BLaER1 treated with 17β-estradiol and CSF1 and Interleukin-3, amounts not matched to agents 10 nM and 100 nM (cell line): ENCODE results near the gene ANKIB1.

ENCODE experiments used
- H3K27ac ChIP-seq, 11 experiments: shearing (Covaris generic); formaldehyde crosslinking; 2 replicates each; pipeline ENCODE4 v1.8.1; 2022
- H3K27me3 ChIP-seq, 11 experiments: shearing (Covaris generic); formaldehyde crosslinking; 2 replicates each; pipeline ENCODE4 v1.8.1; 2022
- H3K36me3 ChIP-seq, 11 experiments: shearing (Covaris generic); formaldehyde crosslinking; 2 replicates each; pipeline ENCODE4 v1.8.1; 2022
- H3K4me1 ChIP-seq, 10 experiments: shearing (Covaris generic); formaldehyde crosslinking; 2 replicates each; pipeline ENCODE4 v1.8.1; 2022
- H3K4me2 ChIP-seq, 11 experiments: shearing (Covaris generic); formaldehyde crosslinking; 2 replicates each; pipeline ENCODE4 v1.8.1; 2022
- H3K4me3 ChIP-seq, 10 experiments: shearing (Covaris generic); formaldehyde crosslinking; 2 replicates each; pipeline ENCODE4 v1.8.1; 2022
- H3K9ac ChIP-seq, 11 experiments: shearing (Covaris generic); formaldehyde crosslinking; 2 replicates each; pipeline ENCODE4 v1.8.1; 2022
- H3K9me3 ChIP-seq, 11 experiments: shearing (Covaris generic); formaldehyde crosslinking; replicated peaks in 1 of 11; 2 replicates each; pipeline ENCODE4 v1.8.1; 2022
- H4K20me1 ChIP-seq, 11 experiments: shearing (Covaris generic); formaldehyde crosslinking; 2 replicates each; pipeline ENCODE4 v1.8.1; 2022
- Cebpa-rat ChIP-seq, 11 experiments: shearing (Covaris generic); IDR thresholded peaks; 2 replicates each; pipeline ENCODE4 v1.8.1; 2022

Gene ANKIB1

GRCh38 chr7:92281031-92281430 lies 35.3 kb downstream of the ANKIB1 start:
- Histone ChIP-seq H3K9me3 (peaks cover 12 to 27% (median 20%) of the 10 kb centered on the region in 11 experiments), H3K36me3 (peaks cover 10 to 46% (median 19%) of the 10 kb centered on the region in 11 experiments; a peak in 20 of 22 replicates), H4K20me1 (peaks cover 0 to 66% (median 14%) of the 10 kb centered on the region in 11 experiments; a peak in 8 of 22 replicates), H3K27me3 (no peaks in the 10 kb centered on the region), H3K27ac (no peak overlapping the region), H3K4me2 (no peak overlapping the region), H3K4me3 (no peak overlapping the region), H3K4me1 (peaks cover 0 to 4% (median 0%) of the 10 kb centered on the region in 10 experiments; a peak in 1 of 20 replicates), H3K9ac (no peak overlapping the region)
- TF ChIP-seq Cebpa-rat (IDR thresholded peaks at IDR 0.05) = no peak

DNA sequence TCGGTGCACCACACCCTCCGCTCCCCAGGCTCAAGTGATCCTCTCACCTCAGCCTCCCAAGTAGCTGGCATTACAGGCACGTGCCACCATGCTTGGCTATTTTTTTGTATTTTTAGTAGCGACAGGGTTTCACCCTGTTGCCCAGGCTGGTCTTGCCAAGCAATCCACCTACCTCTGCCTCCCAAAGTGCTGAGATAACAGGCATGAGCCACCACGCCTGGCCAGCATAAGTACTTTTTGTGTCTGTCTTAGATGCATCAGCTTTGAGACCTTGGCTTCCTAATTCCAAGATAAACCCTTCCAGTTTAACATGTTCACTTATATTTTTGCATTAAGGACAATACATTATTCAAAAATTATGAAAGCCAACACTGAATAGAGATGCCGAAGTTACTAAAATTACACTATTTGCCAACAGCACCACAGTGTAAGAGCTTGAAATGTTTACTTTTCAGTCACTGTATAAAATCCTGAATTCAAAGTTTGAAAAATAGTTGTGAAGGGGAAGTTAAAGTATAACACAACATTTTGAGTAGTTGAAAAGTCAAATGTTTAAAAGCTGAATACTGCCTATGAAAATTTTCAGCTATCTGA lies 36.5 kb downstream of the ANKIB1 start:
- Histone ChIP-seq H3K9me3 (peaks cover 14 to 29% (median 24%) of the 10 kb centered on the region in 11 experiments), H3K4me2 (no peak overlapping the region), H3K36me3 (peaks cover 12 to 40% (median 18%) of the 10 kb centered on the region in 11 experiments; a peak in 20 of 22 replicates), H3K4me1 (no peaks in the 10 kb centered on the region), H3K4me3 (no peak overlapping the region), H3K27ac (no peak overlapping the region), H3K9ac (no peak overlapping the region), H4K20me1 (peaks cover 0 to 58% (median 14%) of the 10 kb centered on the region in 11 experiments; a peak in 7 of 22 replicates), H3K27me3 (no peaks in the 10 kb centered on the region)
- TF ChIP-seq Cebpa-rat (IDR thresholded peaks at IDR 0.05) = no peak

GRCh38 chr7:92282930-92283329 lies 37.2 kb downstream of the ANKIB1 start:
- Histone ChIP-seq H3K27me3 (no peaks in the 10 kb centered on the region), H3K4me3 (no peak overlapping the region), H4K20me1 (peaks cover 0 to 52% (median 11%) of the 10 kb centered on the region in 11 experiments; a peak in 7 of 22 replicates), H3K9ac (no peak overlapping the region), H3K4me1 (no peaks in the 10 kb centered on the region), H3K4me2 (no peak overlapping the region), H3K36me3 (peaks cover 12 to 40% (median 18%) of the 10 kb centered on the region in 11 experiments; a peak in 20 of 22 replicates), H3K9me3 (peaks cover 14 to 35% (median 24%) of the 10 kb centered on the region in 11 experiments), H3K27ac (no peak overlapping the region)
- no peak for TF ChIP-seq Cebpa-rat (IDR thresholded peaks at IDR 0.05)

- no peak overlapping the region for H3K4me3 ChIP-seq
- H3K36me3 ChIP-seq = peaks cover 0 to 8% (median 0%) of the 10 kb centered on the region in 11 experiments; a peak in 4 of 22 replicates
- H3K27me3 ChIP-seq = no peaks in the 10 kb centered on the region
- peaks cover 0 to 21% (median 4%) of the 10 kb centered on the region in 11 experiments; a peak in 8 of 22 replicates for H3K9me3 ChIP-seq
- no peak overlapping the region for H3K4me2 ChIP-seq
- H3K27ac ChIP-seq = no peak overlapping the region
- H3K9ac ChIP-seq = no peak overlapping the region
- no peak for TF ChIP-seq Cebpa-rat (IDR thresholded peaks at IDR 0.05)
- H4K20me1 ChIP-seq = peaks cover 0 to 49% (median 5%) of the 10 kb centered on the region in 11 experiments; a peak in 9 of 22 replicates
- H3K4me1 ChIP-seq = peaks cover 0 to 9% (median 2%) of the 10 kb centered on the region in 10 experiments; a peak in 7 of 20 replicates
These were observed 43.5 kb downstream of the ANKIB1 start for GRCh38 chr7:92289321-92289720.

GRCh38 chr7:92292981-92293380 lies 47.2 kb downstream of the ANKIB1 start:
- no peak for TF ChIP-seq Cebpa-rat (IDR thresholded peaks at IDR 0.05)
- peaks cover 0 to 34% (median 5%) of the 10 kb centered on the region in 11 experiments; a peak in 9 of 22 replicates for H4K20me1 ChIP-seq
- H3K27ac ChIP-seq = no peak overlapping the region
- H3K9ac ChIP-seq = no peak overlapping the region
- no peak overlapping the region for H3K4me3 ChIP-seq
- H3K27me3 ChIP-seq = no peaks in the 10 kb centered on the region
- H3K36me3 ChIP-seq = peaks cover 9 to 29% (median 18%) of the 10 kb centered on the region in 11 experiments; a peak in 19 of 22 replicates
- peaks cover 0 to 9% (median 2%) of the 10 kb centered on the region in 10 experiments; a peak in 7 of 20 replicates for H3K4me1 ChIP-seq
- H3K9me3 ChIP-seq = peaks cover 0 to 6% (median 0%) of the 10 kb centered on the region in 11 experiments; a peak in 3 of 22 replicates
- no peak overlapping the region for H3K4me2 ChIP-seq

DNA sequence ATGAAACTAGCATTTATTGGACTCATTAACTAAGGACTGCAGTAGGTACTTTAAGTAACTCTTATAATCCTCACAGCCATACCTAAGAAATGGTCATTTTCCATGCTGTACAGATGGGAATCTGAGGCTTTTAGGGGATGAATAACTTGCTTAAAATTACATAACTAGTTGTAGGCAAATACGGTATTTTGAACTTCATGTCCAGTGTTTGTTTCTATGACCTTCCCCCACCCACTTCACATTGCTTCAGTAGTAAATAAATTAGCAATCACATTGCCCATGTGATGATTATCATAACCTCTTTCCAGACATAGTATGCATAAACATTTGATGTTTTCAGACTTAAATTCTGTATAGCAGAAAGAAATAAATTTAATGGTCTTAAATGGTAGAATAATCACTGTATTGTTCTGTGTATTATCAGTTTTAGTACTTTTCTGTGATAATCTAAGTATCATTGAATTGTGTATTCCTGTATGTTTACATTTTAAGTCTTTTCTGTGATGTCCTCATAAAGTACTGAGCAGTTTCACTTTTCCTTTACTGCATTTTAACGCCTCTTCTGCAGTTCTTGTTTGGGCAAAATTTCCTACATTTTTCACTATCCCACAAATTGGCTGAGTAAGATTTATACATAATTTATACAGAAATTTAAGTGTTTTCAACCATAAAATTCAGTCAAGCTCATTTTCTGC lies 48.3 kb downstream of the ANKIB1 start:
- H4K20me1 ChIP-seq = peaks cover 0 to 34% (median 5%) of the 10 kb centered on the region in 11 experiments; a peak in 9 of 22 replicates
- H3K9ac ChIP-seq = no peak overlapping the region
- peaks cover 9 to 37% (median 23%) of the 10 kb centered on the region in 11 experiments; a peak in 19 of 22 replicates for H3K36me3 ChIP-seq
- no peaks in the 10 kb centered on the region for H3K9me3 ChIP-seq
- H3K4me1 ChIP-seq = peaks cover 0 to 9% (median 2%) of the 10 kb centered on the region in 10 experiments; a peak in 7 of 20 replicates
- no peak overlapping the region for H3K27ac ChIP-seq
- H3K27me3 ChIP-seq = no peaks in the 10 kb centered on the region
- no peak for TF ChIP-seq Cebpa-rat (IDR thresholded peaks at IDR 0.05)
- H3K4me3 ChIP-seq = no peak overlapping the region
- H3K4me2 ChIP-seq = no peak overlapping the region

GRCh38 chr7:92295391-92295790 lies 49.6 kb downstream of the ANKIB1 start:
- H3K4me3 ChIP-seq = no peak overlapping the region
- H3K27ac ChIP-seq = no peak overlapping the region
- peaks cover 0 to 9% (median 2%) of the 10 kb centered on the region in 10 experiments; a peak in 7 of 20 replicates for H3K4me1 ChIP-seq
- H3K36me3 ChIP-seq = peaks cover 14 to 48% (median 29%) of the 10 kb centered on the region in 11 experiments; a peak in 21 of 22 replicates
- no peaks in the 10 kb centered on the region for H3K9me3 ChIP-seq
- no peak overlapping the region for H3K9ac ChIP-seq
- H3K27me3 ChIP-seq = no peaks in the 10 kb centered on the region
- H4K20me1 ChIP-seq = peaks cover 0 to 24% (median 5%) of the 10 kb centered on the region in 11 experiments; a peak in 8 of 22 replicates
- no peak overlapping the region for H3K4me2 ChIP-seq
- no peak for TF ChIP-seq Cebpa-rat (IDR thresholded peaks at IDR 0.05)

GRCh38 chr7:92296235-92296634 lies 50.5 kb downstream of the ANKIB1 start:
- Histone ChIP-seq H4K20me1 (peaks cover 0 to 18% (median 5%) of the 10 kb centered on the region in 11 experiments; a peak in 8 of 22 replicates), H3K4me3 (no peak overlapping the region), H3K36me3 (peaks cover 21 to 56% (median 35%) of the 10 kb centered on the region in 11 experiments), H3K27me3 (no peaks in the 10 kb centered on the region), H3K9me3 (peaks cover 0 to 5% (median 0%) of the 10 kb centered on the region in 11 experiments; a peak in 1 of 22 replicates), H3K4me1 (peaks cover 0 to 9% (median 2%) of the 10 kb centered on the region in 10 experiments; a peak in 7 of 20 replicates), H3K27ac (no peak overlapping the region), H3K4me2 (no peak overlapping the region), H3K9ac (no peak overlapping the region)
- TF ChIP-seq Cebpa-rat (IDR thresholded peaks at IDR 0.05) = no peak
